Large intestine (tissue), 3 donors: Measurements from ENCODE around the gene PIGU. TPM values are rescaled to one million over a fixed set of nuclear protein-coding genes. Genes with fewer than 3 reads are reported as not detected.
A peak's percentile ranks its signal among the peaks of the same experiment; 100 is the strongest.

ENCODE experiments used
- DNase-seq, 2 donors: peaks; one replicate each; pipeline versions ENCODE4 v3.0.0 to v3.0.0-alpha.2; 2013
- H3K27ac ChIP-seq: one replicate; pipeline ENCODE4 v1.5.1; 2013; ENCODE audit warnings: low read length
- H3K27me3 ChIP-seq: 2 replicates; pipeline ENCODE4 v1.6.1; 2013; ENCODE audit warnings: low read length; ENCODE audit not compliant: control insufficient read depth, insufficient read depth
- H3K36me3 ChIP-seq: 2 replicates; pipeline ENCODE4 v1.6.1; 2013; ENCODE audit warnings: low read length; ENCODE audit not compliant: control insufficient read depth, insufficient read depth
- H3K4me1 ChIP-seq: one replicate; pipeline ENCODE4 v1.6.1; 2013; ENCODE audit warnings: low read length; ENCODE audit not compliant: control insufficient read depth, insufficient read depth
- H3K4me3 ChIP-seq: one replicate; pipeline ENCODE4 v1.5.1; 2013; ENCODE audit warnings: low read length
- H3K9me3 ChIP-seq: one replicate; pipeline ENCODE4 v1.6.1; 2013; ENCODE audit warnings: mild to moderate bottlenecking, low read depth, low read length, moderate library complexity; ENCODE audit not compliant: control insufficient read depth
- WGBS: methylation state at CpG from one replicate; pipeline ENCODE4 v1.1.5; 2013; ENCODE audit warnings: low lambda C conversion rate; ENCODE audit not compliant: insufficient coverage; 5-methylcytosine and 5-hydroxymethylcytosine counted together
- polyA plus RNA-seq: library from polyadenylated mRNA; unstranded; fragments of 120-200 nt; gene quantifications from one replicate; pipeline ENCODE4 v1.2.1, GENCODE V29; 2013

Gene PIGU
- polyA plus RNA-seq, 1 donor = 25.3 TPM

GRCh38 chr20:34706912-34707784 is 30.3 kb upstream of the PIGU start:
- Histone ChIP-seq H3K36me3 (no peaks in the 10 kb centered on the region), H3K27ac (no peak overlapping the region), H3K4me3 (no peak overlapping the region), H3K27me3 (peaks cover 4% of the 10 kb centered on the region), H3K4me1 (peaks cover 51% of the 10 kb centered on the region), H3K9me3 (no peaks in the 10 kb centered on the region)
- peak; percentile 33 to 58 for DNase-seq
- no CpG with 5 or more reads among the region's 3 CpGs for WGBS

DNA sequence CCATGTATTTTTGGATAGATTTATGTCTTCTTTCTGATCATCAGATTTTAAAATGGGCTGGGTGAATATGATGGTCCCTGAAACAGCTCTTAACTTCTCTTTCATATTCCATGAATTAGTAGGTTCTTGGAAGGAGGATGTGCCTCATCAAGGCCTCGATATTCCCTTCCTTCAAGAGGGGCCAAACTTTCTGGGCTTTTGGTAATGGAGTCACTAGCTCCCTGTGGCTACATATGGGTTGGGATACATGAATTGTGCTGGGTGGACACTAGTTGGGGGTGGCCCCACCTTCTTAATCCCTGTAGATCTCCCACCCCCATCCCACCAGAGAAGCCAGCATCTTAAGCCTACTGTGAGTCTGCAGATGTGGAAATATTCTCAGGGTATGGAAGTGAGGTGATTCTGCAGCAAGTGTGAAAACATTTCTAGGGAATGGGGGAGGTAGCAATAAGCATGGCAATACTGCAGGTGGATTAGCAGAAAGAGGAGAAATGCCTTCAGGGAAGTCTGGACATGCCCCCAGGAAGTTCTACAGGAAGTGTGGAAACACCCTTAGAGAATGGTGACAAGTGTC is 29.5 kb upstream of the PIGU start:
- Histone ChIP-seq H3K4me3 (no peak overlapping the region), H3K27me3 (peaks cover 11% of the 10 kb centered on the region), H3K4me1 (peaks cover 47% of the 10 kb centered on the region), H3K9me3 (no peaks in the 10 kb centered on the region), H3K36me3 (no peaks in the 10 kb centered on the region), H3K27ac (no peak overlapping the region)
- WGBS = no CpG with 5 or more reads among the region's 1 CpG
- DNase-seq = no peak

GRCh38 chr20:34705397-34706301 is 28.8 kb upstream of the PIGU start:
- peaks cover 12% of the 10 kb centered on the region for H3K27me3 ChIP-seq
- H3K27ac ChIP-seq = peak overlapping the region; percentile 14
- DNase-seq = peak; percentile 40 to 71
- H3K4me1 ChIP-seq = peaks cover 44% of the 10 kb centered on the region
- no peaks in the 10 kb centered on the region for H3K9me3 ChIP-seq
- no peak overlapping the region for H3K4me3 ChIP-seq
- no peaks in the 10 kb centered on the region for H3K36me3 ChIP-seq
- no CpG with 5 or more reads among the region's 6 CpGs for WGBS

DNA sequence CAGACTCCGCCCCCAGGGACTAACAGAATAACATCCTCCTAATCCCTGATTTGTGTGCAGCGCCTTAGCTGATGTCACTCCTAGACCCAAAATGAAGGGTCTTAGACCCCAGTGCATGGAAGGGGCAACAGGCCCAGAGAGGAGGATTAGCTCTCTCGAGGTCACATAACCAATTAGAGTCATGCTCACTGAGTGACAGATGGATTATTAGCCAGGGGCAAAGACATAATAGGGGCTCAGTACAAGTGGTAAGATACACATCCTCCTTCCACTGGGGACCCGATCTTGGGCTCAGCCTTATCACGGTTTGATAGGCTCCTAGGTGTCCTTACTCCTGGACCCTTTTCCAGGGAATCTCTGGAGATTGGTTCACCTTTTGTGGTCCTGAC is 28.1 kb upstream of the PIGU start:
- peak overlapping the region; percentile 76 for H3K4me3 ChIP-seq
- H3K36me3 ChIP-seq = no peaks in the 10 kb centered on the region
- peaks cover 39% of the 10 kb centered on the region for H3K4me1 ChIP-seq
- H3K9me3 ChIP-seq = no peaks in the 10 kb centered on the region
- no CpG with 5 or more reads among the region's 5 CpGs for WGBS
- DNase-seq = no peak
- peak overlapping the region; percentile 41 for H3K27ac ChIP-seq
- H3K27me3 ChIP-seq = peaks cover 9% of the 10 kb centered on the region

GRCh38 chr20:34704177-34705007 is 27.5 kb upstream of the PIGU start, which contains the start of gene TP53INP2:
Gene TP53INP2, plus strand, starts transcription at chr20:34704344. Its CDS starts 4,396 bp downstream, at chr20:34708740.
- Histone ChIP-seq H3K27ac (peak within 1 kb of the TSS; percentile 80), H3K27me3 (peaks cover 9% of the 10 kb centered on the region), H3K9me3 (no peaks in the 10 kb centered on the region), H3K36me3 (no peaks in the 10 kb centered on the region), H3K4me1 (peaks cover 39% of the 10 kb centered on the region), H3K4me3 (peak within 1 kb of the TSS; percentile 76)
- DNase-seq = peak; percentile 91 to 92
- no CpG with 5 or more reads among the region's 82 CpGs for WGBS

- peak; percentile 63 to 81 for DNase-seq
- Histone ChIP-seq H3K27me3 (peaks cover 9% of the 10 kb centered on the region), H3K4me3 (peak overlapping the region; percentile 76), H3K36me3 (no peaks in the 10 kb centered on the region), H3K27ac (peak overlapping the region; percentile 80), H3K4me1 (peaks cover 36% of the 10 kb centered on the region), H3K9me3 (no peaks in the 10 kb centered on the region)
- WGBS = no CpG with 5 or more reads among the region's 38 CpGs
Observed at GRCh38 chr20:34703424-34704176, 26.7 kb upstream of the PIGU start.

- no peaks in the 10 kb centered on the region for H3K36me3 ChIP-seq
- no peaks in the 10 kb centered on the region for H3K9me3 ChIP-seq
- no peak overlapping the region for H3K4me3 ChIP-seq
- no peak for DNase-seq
- peak overlapping the region; percentile 80 for H3K27ac ChIP-seq
- H3K27me3 ChIP-seq = peaks cover 9% of the 10 kb centered on the region
- WGBS = no CpG with 5 or more reads among the region's 3 CpGs
- peaks cover 33% of the 10 kb centered on the region for H3K4me1 ChIP-seq
Observed at GRCh38 chr20:34703061-34703423, 26.1 kb upstream of the PIGU start.

- H3K27me3 ChIP-seq = peaks cover 9% of the 10 kb centered on the region
- no peaks in the 10 kb centered on the region for H3K9me3 ChIP-seq
- H3K4me1 ChIP-seq = peaks cover 23% of the 10 kb centered on the region
- DNase-seq = no peak
- no peaks in the 10 kb centered on the region for H3K36me3 ChIP-seq
- no peak overlapping the region for H3K27ac ChIP-seq
- no CpG with 5 or more reads among the region's 6 CpGs for WGBS
- H3K4me3 ChIP-seq = no peak overlapping the region
Observed at GRCh38 chr20:34701405-34702085, 24.7 kb upstream of the PIGU start.

DNA sequence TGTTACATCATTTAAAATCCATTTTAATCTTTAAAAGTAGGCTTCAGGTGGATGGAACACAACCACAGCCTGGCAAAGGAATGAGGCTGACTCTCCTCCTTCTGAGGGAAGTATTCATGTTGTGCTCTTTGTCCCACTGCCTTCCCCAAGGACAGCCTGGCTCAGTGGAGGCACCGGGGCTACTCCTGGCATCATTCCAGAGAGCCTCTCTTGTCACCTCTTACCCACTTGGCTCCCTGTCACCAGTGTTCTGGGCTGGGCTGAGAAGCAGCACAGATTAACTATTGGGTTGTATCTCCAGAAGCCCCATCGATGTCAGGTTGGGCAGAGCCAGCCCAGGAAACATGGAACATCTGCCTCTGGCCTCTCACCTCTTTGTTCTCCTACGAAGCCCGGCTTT is 16.5 kb upstream of the PIGU start:
- no peak for DNase-seq
- no peaks in the 10 kb centered on the region for H3K4me1 ChIP-seq
- H3K36me3 ChIP-seq = no peaks in the 10 kb centered on the region
- H3K27me3 ChIP-seq = no peaks in the 10 kb centered on the region
- no CpG with 5 or more reads among the region's 4 CpGs for WGBS
- H3K4me3 ChIP-seq = no peak overlapping the region
- H3K27ac ChIP-seq = no peak overlapping the region
- H3K9me3 ChIP-seq = no peaks in the 10 kb centered on the region
